KMS-11 (cell line): ENCODE data around the gene PTPRT.

Experiments used
- H2AFZ ChIP-seq: fragments of 200-600 bp; sonication (generic); 2 replicates; pipeline ENCODE4 v1.6.1; 2016; ENCODE audit warnings: antibody characterized with exemption, mixed run types, low read depth
- H3K27ac ChIP-seq: fragments of 200-600 bp; sonication (generic); 2 replicates; pipeline ENCODE4 v1.6.1; 2016; ENCODE audit warnings: mild to moderate bottlenecking, mixed run types
- H3K27me3 ChIP-seq: fragments of 200-600 bp; sonication (generic); 2 replicates; pipeline ENCODE4 v1.6.1; 2017; ENCODE audit warnings: mild to moderate bottlenecking, low read depth, mixed run types, moderate library complexity; ENCODE audit not compliant: insufficient read depth
- H3K36me3 ChIP-seq: fragments of 200-600 bp; sonication (generic); 2 replicates; pipeline ENCODE4 v1.6.1; 2017; ENCODE audit warnings: mild to moderate bottlenecking, mixed run types; ENCODE audit not compliant: insufficient read depth
- H3K4me1 ChIP-seq: fragments of 200-600 bp; sonication (generic); 2 replicates; pipeline ENCODE4 v1.6.1; 2016; ENCODE audit warnings: mild to moderate bottlenecking, low read depth, mixed run types; ENCODE audit not compliant: poor library complexity, severe bottlenecking
- H3K4me2 ChIP-seq: fragments of 200-600 bp; sonication (generic); 2 replicates; pipeline ENCODE4 v1.7.0; 2016; ENCODE audit warnings: mild to moderate bottlenecking, mixed run types
- H3K4me3 ChIP-seq: fragments of 200-600 bp; sonication (generic); IDR thresholded peaks from 2 replicates; pipeline ENCODE4 v1.6.1; 2017; ENCODE audit warnings: low read depth, low read length, mixed read lengths; ENCODE audit not compliant: insufficient read depth
- H3K79me2 ChIP-seq: fragments of 200-600 bp; sonication (generic); 2 replicates; pipeline ENCODE4 v1.6.1; 2016; ENCODE audit warnings: low read depth, mixed run types; ENCODE audit not compliant: insufficient read depth
- H3K9ac ChIP-seq: fragments of 200-600 bp; sonication (generic); 2 replicates; pipeline ENCODE4 v1.6.1; 2016; ENCODE audit warnings: mild to moderate bottlenecking, mixed run types
- H4K20me1 ChIP-seq: fragments of 200-600 bp; sonication (generic); 2 replicates; pipeline ENCODE4 v1.6.1; 2016; ENCODE audit warnings: mild to moderate bottlenecking, mixed run types; ENCODE audit not compliant: insufficient read depth
- CTCF ChIP-seq: fragments of 200-600 bp; sonication (generic); conservative IDR thresholded peaks from 2 replicates; pipeline ENCODE4 v1.6.1; 2017; ENCODE audit warnings: low read depth, mild to moderate bottlenecking, antibody characterized with exemption, low read length, moderate library complexity, mixed read lengths

Gene PTPRT

DNA sequence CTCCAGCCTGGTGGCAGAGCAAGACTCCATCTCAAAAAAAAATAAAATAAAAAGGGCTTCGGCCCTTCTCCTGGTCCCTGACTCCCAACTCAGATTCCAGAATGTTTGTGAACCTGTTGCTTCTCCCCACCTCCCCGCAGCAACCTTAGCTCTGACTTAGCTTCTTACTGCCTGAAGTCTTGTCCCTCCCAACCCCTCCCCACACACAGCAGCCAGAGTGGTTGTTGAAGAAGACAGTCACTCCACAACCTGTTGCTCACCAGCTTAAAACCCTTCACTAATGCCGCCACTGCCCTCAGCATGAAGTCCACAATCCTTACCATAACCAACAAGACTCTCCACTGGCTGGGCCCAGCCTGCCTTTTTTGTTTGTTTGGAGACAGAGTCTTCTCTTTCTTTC is 6.5 kb upstream of the PTPRT start:
- Histone ChIP-seq H3K36me3 (no peaks in the 10 kb centered on the region), H3K27me3 (no peaks in the 10 kb centered on the region), H3K4me1 (no peaks in the 10 kb centered on the region), H3K4me2 (no peak overlapping the region), H2AFZ (no peak overlapping the region), H3K4me3 (no peak overlapping the region), H3K27ac (no peak overlapping the region), H4K20me1 (no peaks in the 10 kb centered on the region), H3K9ac (no peak overlapping the region), H3K79me2 (no peaks in the 10 kb centered on the region)
- TF ChIP-seq CTCF = no peak

DNA sequence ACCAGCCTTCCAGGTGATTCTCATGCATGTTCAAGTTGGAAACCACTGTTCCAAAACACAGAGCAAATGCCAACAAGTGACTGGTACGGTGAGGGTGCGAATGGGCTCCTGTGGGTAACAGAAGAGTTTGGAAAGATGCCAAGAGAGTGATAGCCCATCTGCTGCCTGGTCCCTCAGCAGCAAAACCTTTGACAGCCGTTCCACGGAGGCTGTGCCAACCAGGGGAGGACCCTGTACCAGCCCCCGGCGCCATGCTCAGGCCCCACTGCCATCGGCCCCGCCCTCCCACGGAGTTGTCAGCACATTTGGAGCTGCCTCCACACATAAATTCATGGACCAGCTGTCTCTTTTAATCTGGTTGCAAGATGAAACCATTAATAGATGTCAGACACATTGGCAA is 4.4 kb upstream of the PTPRT start:
- Histone ChIP-seq H3K36me3 (no peaks in the 10 kb centered on the region), H3K4me2 (no peak overlapping the region), H3K79me2 (no peaks in the 10 kb centered on the region), H4K20me1 (no peaks in the 10 kb centered on the region), H2AFZ (no peak overlapping the region), H3K27me3 (no peaks in the 10 kb centered on the region; the same call in 1 of the 2 replicates), H3K4me3 (no peak overlapping the region), H3K4me1 (no peaks in the 10 kb centered on the region), H3K27ac (no peak overlapping the region), H3K9ac (no peak overlapping the region)
- TF ChIP-seq CTCF = no peak

GRCh38 chr20:43193443-43193842 is 3.7 kb upstream of the PTPRT start:
- Histone ChIP-seq H3K79me2 (no peaks in the 10 kb centered on the region), H3K27ac (no peak overlapping the region), H2AFZ (no peak overlapping the region), H3K4me2 (no peak overlapping the region), H3K4me1 (no peaks in the 10 kb centered on the region), H3K36me3 (no peaks in the 10 kb centered on the region), H3K27me3 (peaks cover 3% of the 10 kb centered on the region; the same call in 1 of the 2 replicates), H3K9ac (no peak overlapping the region), H3K4me3 (no peak overlapping the region), H4K20me1 (no peaks in the 10 kb centered on the region)
- TF ChIP-seq CTCF = no peak

DNA sequence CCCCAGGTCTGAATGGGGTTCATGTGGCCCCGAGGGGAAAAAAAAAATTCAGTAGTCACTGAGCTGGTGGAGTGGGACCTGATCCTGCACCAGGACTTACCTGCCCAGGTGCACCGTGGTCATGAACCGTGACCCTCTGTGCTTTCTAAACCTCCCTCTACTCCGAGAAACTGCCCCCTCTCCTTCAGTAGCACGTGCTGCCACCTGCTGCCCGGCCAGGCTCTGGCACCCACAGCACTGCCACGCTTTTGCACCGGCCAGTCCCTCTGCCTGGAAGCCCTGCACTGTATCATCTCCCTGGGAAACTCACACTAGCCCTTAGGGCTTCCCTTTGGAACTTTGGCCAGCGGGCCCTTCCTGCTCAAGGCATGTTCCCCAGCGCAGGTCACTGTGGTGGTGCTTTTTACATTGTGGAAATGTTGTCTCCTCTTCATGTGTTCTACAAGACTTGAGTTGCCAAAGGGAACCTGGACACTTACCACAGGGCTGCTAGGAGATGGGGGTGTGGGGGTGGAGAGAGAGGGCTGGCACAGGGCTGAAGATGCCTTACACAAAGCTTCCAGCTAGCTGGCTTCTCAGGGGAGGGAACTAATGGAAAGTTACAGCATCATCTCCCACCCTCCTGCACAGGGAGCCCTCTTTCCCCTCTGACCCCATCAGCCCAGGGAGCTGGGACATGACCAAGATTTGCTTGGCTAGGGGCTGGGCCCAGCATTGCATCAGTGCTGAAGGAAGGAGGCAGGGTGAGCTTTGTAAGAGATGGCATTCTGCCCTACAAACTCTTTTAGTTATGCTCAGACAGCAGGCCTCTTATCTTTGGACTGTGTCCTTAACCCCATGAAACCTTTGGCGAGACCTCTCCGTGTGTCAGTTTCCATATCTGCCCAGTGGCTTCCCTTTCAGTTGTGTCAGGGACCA is 2.5 kb upstream of the PTPRT start:
- no peak overlapping the region for H3K4me2 ChIP-seq
- peaks cover 3% of the 10 kb centered on the region; the same call in 1 of the 2 replicates for H3K27me3 ChIP-seq
- no peaks in the 10 kb centered on the region for H4K20me1 ChIP-seq
- no peaks in the 10 kb centered on the region for H3K36me3 ChIP-seq
- H3K27ac ChIP-seq = no peak overlapping the region
- H3K9ac ChIP-seq = no peak overlapping the region
- no peak overlapping the region for H3K4me3 ChIP-seq
- no peak overlapping the region for H2AFZ ChIP-seq
- TF ChIP-seq CTCF = peak; percentile 60
- no peaks in the 10 kb centered on the region for H3K4me1 ChIP-seq
- no peaks in the 10 kb centered on the region for H3K79me2 ChIP-seq
